ENCODE data around the gene SCEL.

GRCh38 chr13:77523386-77523785 is 12.1 kb upstream of the SCEL start:
- no peak for TF ChIP-seq CTCF (IDR thresholded peaks at IDR 0.05; ENCODE audit: poor library complexity)
- no peak for TF ChIP-seq EZH2 (IDR thresholded peaks at IDR 0.05; ENCODE audit: borderline replicate concordance)
- TF ChIP-seq EZH2phosphoT487 (IDR thresholded peaks at IDR 0.05; ENCODE audit: low read depth, severe bottlenecking, unreplicated experiment), result no peak

All from hepatocyte (in vitro differentiated cells).